ENCODE results near the gene KCTD21. TPM values are rescaled to one million over a fixed set of nuclear protein-coding genes. Genes with fewer than 3 reads are reported as not detected.

Gene KCTD21
- total and polyA plus RNA-seq, 7 experiments from 2014 or later: 1.2 to 12.2 (median 4.2) TPM

GRCh38 chr11:78145511-78146025 lies 42.9 kb downstream of the KCTD21 start:
- ATAC-seq: no peak
- Histone ChIP-seq H3K4me1 (ENCODE audit: control insufficient read depth in 2 of 2, insufficient read depth in 2 of 2, low read length in 2 of 2) (no peaks in the 10 kb centered on the region), H3K9me3 (ENCODE audit: control insufficient read depth in 2 of 3, low read length in 3 of 3) (no peaks in the 10 kb centered on the region), H3K27ac (ENCODE audit: low read depth, low read length) (no peak overlapping the region), H3K36me3 (ENCODE audit: control insufficient read depth in 2 of 3, insufficient read depth in 3 of 3, low read length in 3 of 3) (no peaks in the 10 kb centered on the region), H3K27me3 (ENCODE audit: control insufficient read depth in 2 of 2, insufficient read depth in 2 of 2, low read length in 2 of 2) (no peaks in the 10 kb centered on the region), H3K4me3 (ENCODE audit: low read length) (no peak overlapping the region)
- Mint-ChIP-seq H3K36me3 (peaks cover 0 to 16% (median 4%) of the 10 kb centered on the region in 5 donors), H3K4me1 (peaks cover 6 to 16% (median 11%) of the 10 kb centered on the region in 7 donors), H3K9me3 (no peaks in the 10 kb centered on the region), H3K4me3 (no peak overlapping the region), H3K27ac (peak overlapping the region in 2 of 9 donors; percentile 36 to 64), H3K27me3 (no peaks in the 10 kb centered on the region)
- ChIA-PET POLR2A (no interaction called here), CTCF (no interaction called here)
- intact Hi-C loops (cut with micrococcal nuclease): no loop called here
- DNase-seq: no peak

- POLR2A ChIA-PET: interaction anchor here (1.5 kb wide), 1 partner anchor 146 kb away, joined by 3 read pairs; the partner anchor contains the start of gene INTS4
- no peak for DNase-seq
- H3K9me3 Mint-ChIP-seq: peaks cover 0 to 2% (median 0%) of the 10 kb centered on the region in 11 donors
These were observed 47.9 kb downstream of the KCTD21 start for GRCh38 chr11:78140392-78141077.

DNA sequence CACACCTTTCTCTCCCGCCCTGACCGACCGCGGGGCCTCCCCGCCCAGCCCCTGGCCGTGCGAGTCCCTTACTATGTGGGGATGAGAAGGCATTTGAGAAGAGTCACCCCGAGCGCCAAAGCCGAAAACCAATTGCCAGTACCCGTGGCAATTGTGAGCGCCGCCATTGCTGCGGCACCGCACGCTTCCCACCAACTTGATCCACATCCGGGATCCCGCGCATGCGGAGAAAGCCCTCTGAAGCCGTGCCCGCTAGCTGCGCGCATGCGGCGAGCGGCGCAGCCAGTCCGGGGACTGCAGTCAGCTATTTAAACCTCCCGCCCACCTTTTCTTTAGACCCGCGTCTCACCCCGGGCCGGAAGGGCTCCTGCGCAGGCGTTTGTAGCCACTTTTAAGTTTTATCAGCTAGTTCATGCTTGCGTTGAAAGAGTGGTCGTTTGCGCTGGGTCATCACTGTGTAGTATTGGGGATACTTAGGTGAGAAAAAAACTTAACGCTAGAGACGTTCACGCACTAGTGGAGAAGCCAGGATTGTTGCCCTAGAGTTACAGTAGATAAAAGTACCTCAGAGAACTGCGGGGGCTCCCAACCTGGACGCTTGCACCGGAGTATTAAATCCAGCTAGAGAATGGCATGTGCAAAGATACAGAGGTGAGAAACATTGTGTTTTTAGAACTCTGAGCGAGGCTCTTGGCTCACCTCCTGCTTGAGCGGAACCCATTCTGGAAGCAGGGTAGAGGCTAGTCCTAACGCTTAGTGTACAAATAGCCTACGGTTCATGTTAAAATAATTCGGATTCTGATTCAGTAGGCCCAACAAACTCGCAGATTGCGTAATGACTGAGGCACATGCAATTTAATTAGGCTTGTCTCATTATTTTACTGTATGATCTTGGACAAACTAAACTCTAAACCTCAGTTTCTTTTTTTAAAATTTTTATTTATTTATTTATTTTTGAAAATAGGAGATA lies 48.7 kb downstream of the KCTD21 start, which contains the start of gene ALG8:
ALG8 (minus strand) TSS at position 205 of the 970 bp plus-strand sequence; CDS start at position 167, 38 bp downstream.
- peaks cover 8 to 13% of the 10 kb centered on the region in 2 donors for H3K4me1 ChIP-seq (ENCODE audit: control insufficient read depth in 2 of 2, insufficient read depth in 2 of 2, low read length in 2 of 2)
- peak; percentile 94 to 97 (median 96) for DNase-seq
- peak within 1 kb of the TSS; percentile 82 for H3K27ac ChIP-seq (ENCODE audit: low read depth, low read length)
- Mint-ChIP-seq H3K4me1 (peaks cover 23 to 51% (median 42%) of the 10 kb centered on the region in 7 donors), H3K36me3 (peaks cover 4 to 46% (median 21%) of the 10 kb centered on the region in 5 donors), H3K27ac (peak within 1 kb of the TSS; percentile 87 to 98 (median 93)), H3K4me3 (peak within 1 kb of the TSS; percentile 85 to 98 (median 95)), H3K9me3 (peaks cover 0 to 2% (median 0%) of the 10 kb centered on the region in 11 donors), H3K27me3 (no peaks in the 10 kb centered on the region)
- intact Hi-C loops (cut with micrococcal nuclease): loop anchor here (1.0 to 2.0 kb wide), 12 partner anchors 49 to 503 kb away; partner anchors contain the start of genes GAB2 (in 2 of the 2), INTS4 (in 2 of the 2), KCTD21 (in 2 of the 2) and NDUFC2 (in 2 of the 2)
- POLR2A ChIA-PET: interaction anchor here (0.6 to 1.7 kb wide), 10 partner anchors 47 to 435 kb away, joined by 3 to 23 read pairs (median 6); partner anchors contain the start of genes INTS4, KCTD21, NARS2 and NDUFC2
- peaks cover 0 to 3% (median 0%) of the 10 kb centered on the region in 3 experiments for H3K36me3 ChIP-seq (ENCODE audit: control insufficient read depth in 2 of 3, insufficient read depth in 3 of 3, low read length in 3 of 3)
- H3K9me3 ChIP-seq (ENCODE audit: control insufficient read depth in 2 of 3, low read length in 3 of 3): no peaks in the 10 kb centered on the region
- H3K4me3 ChIP-seq (ENCODE audit: low read length): peak within 1 kb of the TSS; percentile 88
- no peaks in the 10 kb centered on the region for H3K27me3 ChIP-seq (ENCODE audit: control insufficient read depth in 2 of 2, insufficient read depth in 2 of 2, low read length in 2 of 2)
- CTCF ChIA-PET: interaction anchor here (1.0 to 1.3 kb wide), 2 partner anchors 11 to 82 kb away, joined by 3 to 4 read pairs; no protein-coding TSS in a partner anchor
- peak; percentile 95 for ATAC-seq

More at GRCh38 chr11:78140392-78141077, 47.9 kb downstream of the KCTD21 start:
- Mint-ChIP-seq H3K27ac (peak overlapping the region in 8 of 9 donors; percentile 1 to 87 (median 56)), H3K27me3 (no peaks in the 10 kb centered on the region), H3K4me3 (peak overlapping the region; percentile 54 to 98 (median 87)), H3K36me3 (peaks cover 3 to 42% (median 18%) of the 10 kb centered on the region in 5 donors), H3K4me1 (peaks cover 23 to 48% (median 42%) of the 10 kb centered on the region in 7 donors)
- Histone ChIP-seq H3K27ac (ENCODE audit: low read depth, low read length) (no peak overlapping the region), H3K36me3 (ENCODE audit: control insufficient read depth in 2 of 3, insufficient read depth in 3 of 3, low read length in 3 of 3) (peaks cover 0 to 3% (median 0%) of the 10 kb centered on the region in 3 experiments), H3K9me3 (ENCODE audit: control insufficient read depth in 2 of 3, low read length in 3 of 3) (no peaks in the 10 kb centered on the region), H3K27me3 (ENCODE audit: control insufficient read depth in 2 of 2, insufficient read depth in 2 of 2, low read length in 2 of 2) (no peaks in the 10 kb centered on the region), H3K4me3 (ENCODE audit: low read length) (no peak overlapping the region), H3K4me1 (ENCODE audit: control insufficient read depth in 2 of 2, insufficient read depth in 2 of 2, low read length in 2 of 2) (peaks cover 8 to 13% of the 10 kb centered on the region in 2 donors)
- intact Hi-C loops (cut with micrococcal nuclease): no loop called here
- CTCF ChIA-PET: interaction anchor here (1.3 kb wide), 1 partner anchor 10 kb away, joined by 4 read pairs; no protein-coding TSS in a partner anchor
- ATAC-seq: no peak

GRCh38 chr11:78138694-78139421 lies 49.6 kb downstream of the KCTD21 start:
- Histone ChIP-seq H3K4me3 (ENCODE audit: low read length) (peak overlapping the region; percentile 88), H3K9me3 (ENCODE audit: control insufficient read depth in 2 of 3, low read length in 3 of 3) (no peaks in the 10 kb centered on the region), H3K36me3 (ENCODE audit: control insufficient read depth in 2 of 3, insufficient read depth in 3 of 3, low read length in 3 of 3) (peaks cover 0 to 3% (median 0%) of the 10 kb centered on the region in 3 experiments), H3K4me1 (ENCODE audit: control insufficient read depth in 2 of 2, insufficient read depth in 2 of 2, low read length in 2 of 2) (peaks cover 8 to 13% of the 10 kb centered on the region in 2 donors), H3K27me3 (ENCODE audit: control insufficient read depth in 2 of 2, insufficient read depth in 2 of 2, low read length in 2 of 2) (no peaks in the 10 kb centered on the region), H3K27ac (ENCODE audit: low read depth, low read length) (peak overlapping the region; percentile 80)
- DNase-seq (peak in 2 of 9 donors; percentile 2 to 39), ATAC-seq (peak; percentile 38)
- H3K27me3 Mint-ChIP-seq: no peaks in the 10 kb centered on the region
- ChIA-PET CTCF (interaction anchor here (1.0 to 1.3 kb wide), 2 partner anchors 12 to 83 kb away, joined by 3 to 4 read pairs; no protein-coding TSS in a partner anchor), POLR2A (interaction anchor here (0.6 to 1.7 kb wide), 10 partner anchors 50 to 436 kb away, joined by 3 to 23 read pairs (median 6); partner anchors contain the start of genes INTS4, KCTD21, NARS2 and NDUFC2)
- H3K4me1 Mint-ChIP-seq: peaks cover 21 to 53% (median 42%) of the 10 kb centered on the region in 7 donors
- intact Hi-C loops (cut with micrococcal nuclease): loop anchor here (1.0 to 2.0 kb wide), 12 partner anchors 49 to 502 kb away; partner anchors contain the start of genes GAB2 (in 2 of the 2), INTS4 (in 2 of the 2), KCTD21 (in 2 of the 2) and NDUFC2 (in 2 of the 2)
- H3K36me3 Mint-ChIP-seq: peaks cover 7 to 46% (median 23%) of the 10 kb centered on the region in 5 donors
- H3K9me3 Mint-ChIP-seq: peaks cover 0 to 3% (median 0%) of the 10 kb centered on the region in 11 donors
- H3K27ac Mint-ChIP-seq: peak overlapping the region; percentile 87 to 98 (median 93)
- H3K4me3 Mint-ChIP-seq: peak overlapping the region; percentile 85 to 98 (median 95)

- POLR2A ChIA-PET: interaction anchor here (1.1 to 1.7 kb wide), 7 partner anchors 51 to 281 kb away, joined by 3 to 23 read pairs (median 8); partner anchors contain the start of genes INTS4, KCTD21, NDUFC2 and USP35
- H3K27ac ChIP-seq (ENCODE audit: low read depth, low read length): peak overlapping the region; percentile 80
- intact Hi-C loops (cut with micrococcal nuclease): loop anchor here (2.0 kb wide), 2 partner anchors 427 to 501 kb away; partner anchors contain the start of gene CLNS1A (in 1 of the 2)
These were observed 50.1 kb downstream of the KCTD21 start for GRCh38 chr11:78138291-78138690.

More at GRCh38 chr11:78138291-78138690, 50.1 kb downstream of the KCTD21 start:
- Histone ChIP-seq H3K9me3 (ENCODE audit: control insufficient read depth in 2 of 3, low read length in 3 of 3) (no peaks in the 10 kb centered on the region), H3K36me3 (ENCODE audit: control insufficient read depth in 2 of 3, insufficient read depth in 3 of 3, low read length in 3 of 3) (peaks cover 0 to 3% (median 0%) of the 10 kb centered on the region in 3 experiments), H3K4me3 (ENCODE audit: low read length) (peak overlapping the region; percentile 88), H3K4me1 (ENCODE audit: control insufficient read depth in 2 of 2, insufficient read depth in 2 of 2, low read length in 2 of 2) (peaks cover 8 to 13% of the 10 kb centered on the region in 2 donors), H3K27me3 (ENCODE audit: control insufficient read depth in 2 of 2, insufficient read depth in 2 of 2, low read length in 2 of 2) (no peaks in the 10 kb centered on the region)
- no peak for DNase-seq
- ATAC-seq: no peak
- no peaks in the 10 kb centered on the region for H3K27me3 Mint-ChIP-seq
- H3K4me1 Mint-ChIP-seq: peaks cover 19 to 53% (median 42%) of the 10 kb centered on the region in 7 donors
- peak overlapping the region; percentile 85 to 98 (median 95) for H3K4me3 Mint-ChIP-seq
- peaks cover 0 to 3% (median 0%) of the 10 kb centered on the region in 11 donors for H3K9me3 Mint-ChIP-seq
- CTCF ChIA-PET: no interaction called here
- peak overlapping the region; percentile 24 to 98 (median 90) for H3K27ac Mint-ChIP-seq
- H3K36me3 Mint-ChIP-seq: peaks cover 7 to 45% (median 23%) of the 10 kb centered on the region in 5 donors
